Activated T-cell treated with anti-CD3 and anti-CD28 coated beads, Interleukin-2, amount 50 U/mL, for 72 hours (primary cell): ENCODE results near the gene ITGB1BP1. TPM values are rescaled to one million over a fixed set of nuclear protein-coding genes. Genes with fewer than 3 reads are reported as not detected.

Source experiments
- ATAC-seq, 2 donors: fragments of 150-1000 bp; cut with Tn5 transposase; replicated peaks in 1 of 2; 2 replicates each; pipeline ENCODE4 v1.10.0; 2021; ENCODE audit warnings: moderate library complexity in 2 of 2, mild to moderate bottlenecking in 1 of 2
- DNase-seq, 2 donors: peaks; one replicate each; pipeline ENCODE4 v3.0.0; 2021 to 2022; ENCODE audit warnings: mixed read lengths in 1 of 2
- H3K27ac Mint-ChIP-seq: one replicate; pipeline ENCODE4 v1.8.0; 2022; ENCODE audit warnings: mild to moderate bottlenecking, moderate library complexity, mixed read lengths
- H3K27me3 Mint-ChIP-seq: one replicate; pipeline ENCODE4 v1.8.0; 2022; ENCODE audit warnings: low read depth, mixed read lengths
- H3K36me3 Mint-ChIP-seq, 2 donors: one replicate each; pipeline ENCODE4 v1.8.0; 2022; ENCODE audit warnings: mixed read lengths in 2 of 2, mild to moderate bottlenecking in 1 of 2; ENCODE audit not compliant: insufficient read depth in 2 of 2
- H3K4me1 Mint-ChIP-seq: one replicate; pipeline ENCODE4 v1.8.0; 2022; ENCODE audit warnings: low read depth, mixed read lengths
- H3K4me3 Mint-ChIP-seq, 2 donors: one replicate each; pipeline ENCODE4 v1.8.0; 2022; ENCODE audit warnings: mild to moderate bottlenecking in 2 of 2, mixed read lengths in 2 of 2, moderate library complexity in 2 of 2
- H3K9me3 Mint-ChIP-seq, 2 donors: one replicate each; pipeline ENCODE4 v1.8.0; 2022; ENCODE audit warnings: mixed read lengths in 2 of 2
- total RNA-seq, 2 donors: library from RNA; stranded (reverse); gene quantifications; one replicate each; pipeline ENCODE4 v1.2.3, GENCODE V29; 2022

ITGB1BP1 gene
- total RNA-seq, 2 donors from 2014 or later = 79.5 to 132 TPM

GRCh38 chr2:9445089-9445488 lies 21.8 kb upstream of the ITGB1BP1 start:
- Mint-ChIP-seq H3K36me3 (peaks cover 9 to 31% of the 10 kb centered on the region in 2 donors), H3K4me3 (peak overlapping the region in 1 of 2 donors; percentile 70), H3K27me3 (no peaks in the 10 kb centered on the region), H3K27ac (peak overlapping the region; percentile 39), H3K4me1 (peaks cover 9% of the 10 kb centered on the region), H3K9me3 (no peaks in the 10 kb centered on the region)
- peak; percentile 72 to 86 for ATAC-seq
- peak in 1 of 2 donors; percentile 9 for DNase-seq

GRCh38 chr2:9443526-9443925 lies 20.2 kb upstream of the ITGB1BP1 start:
- H3K4me3 Mint-ChIP-seq = no peak overlapping the region
- ATAC-seq (no peak), DNase-seq (no peak)
- peaks cover 7 to 35% of the 10 kb centered on the region in 2 donors for H3K36me3 Mint-ChIP-seq
- no peaks in the 10 kb centered on the region for H3K9me3 Mint-ChIP-seq
- peaks cover 9% of the 10 kb centered on the region for H3K4me1 Mint-ChIP-seq
- H3K27me3 Mint-ChIP-seq = no peaks in the 10 kb centered on the region
- no peak overlapping the region for H3K27ac Mint-ChIP-seq

GRCh38 chr2:9441556-9441955 lies 18.2 kb upstream of the ITGB1BP1 start:
- H3K9me3 Mint-ChIP-seq = no peaks in the 10 kb centered on the region
- H3K27me3 Mint-ChIP-seq = no peaks in the 10 kb centered on the region
- DNase-seq = no peak
- peaks cover 9% of the 10 kb centered on the region for H3K4me1 Mint-ChIP-seq
- peak overlapping the region; percentile 19 for H3K27ac Mint-ChIP-seq
- peaks cover 7 to 41% of the 10 kb centered on the region in 2 donors for H3K36me3 Mint-ChIP-seq
- ATAC-seq = no peak
- H3K4me3 Mint-ChIP-seq = no peak overlapping the region

- ATAC-seq (no peak), DNase-seq (no peak)
- no peak overlapping the region for H3K27ac Mint-ChIP-seq
- peaks cover 4% of the 10 kb centered on the region for H3K4me1 Mint-ChIP-seq
- no peak overlapping the region for H3K4me3 Mint-ChIP-seq
- no peaks in the 10 kb centered on the region for H3K27me3 Mint-ChIP-seq
- no peaks in the 10 kb centered on the region for H3K9me3 Mint-ChIP-seq
- H3K36me3 Mint-ChIP-seq = peaks cover 9 to 40% of the 10 kb centered on the region in 2 donors
Measured at GRCh38 chr2:9440058-9440727, 16.9 kb upstream of the ITGB1BP1 start.

- peaks cover 9 to 38% of the 10 kb centered on the region in 2 donors for H3K36me3 Mint-ChIP-seq
- no peak overlapping the region for H3K4me3 Mint-ChIP-seq
- no peak overlapping the region for H3K27ac Mint-ChIP-seq
- H3K9me3 Mint-ChIP-seq = no peaks in the 10 kb centered on the region
- no peaks in the 10 kb centered on the region for H3K27me3 Mint-ChIP-seq
- ATAC-seq = no peak
- H3K4me1 Mint-ChIP-seq = no peaks in the 10 kb centered on the region
- DNase-seq = no peak
Measured at GRCh38 chr2:9439536-9439935, 16.2 kb upstream of the ITGB1BP1 start.

- no peak for DNase-seq
- peaks cover 8 to 44% of the 10 kb centered on the region in 2 donors for H3K36me3 Mint-ChIP-seq
- H3K9me3 Mint-ChIP-seq = no peaks in the 10 kb centered on the region
- no peak overlapping the region for H3K4me3 Mint-ChIP-seq
- no peaks in the 10 kb centered on the region for H3K27me3 Mint-ChIP-seq
- no peak overlapping the region for H3K27ac Mint-ChIP-seq
- ATAC-seq = no peak
- H3K4me1 Mint-ChIP-seq = peaks cover 14% of the 10 kb centered on the region
Measured at GRCh38 chr2:9434489-9434888, 11.2 kb upstream of the ITGB1BP1 start.

- peaks cover 25% of the 10 kb centered on the region for H3K4me1 Mint-ChIP-seq
- H3K27me3 Mint-ChIP-seq = no peaks in the 10 kb centered on the region
- H3K9me3 Mint-ChIP-seq = no peaks in the 10 kb centered on the region
- H3K4me3 Mint-ChIP-seq = peak overlapping the region in 1 of 2 donors; percentile 57
- H3K36me3 Mint-ChIP-seq = peaks cover 6 to 27% of the 10 kb centered on the region in 2 donors
- H3K27ac Mint-ChIP-seq = peak overlapping the region; percentile 94
- peak; percentile 25 to 47 for ATAC-seq
- no peak for DNase-seq
Measured at GRCh38 chr2:9430316-9431293, 7.3 kb upstream of the ITGB1BP1 start.

GRCh38 chr2:9428965-9429577 lies 5.7 kb upstream of the ITGB1BP1 start:
- H3K27me3 Mint-ChIP-seq = no peaks in the 10 kb centered on the region
- no peaks in the 10 kb centered on the region for H3K9me3 Mint-ChIP-seq
- peaks cover 25% of the 10 kb centered on the region for H3K4me1 Mint-ChIP-seq

GRCh38 chr2:9424447-9425164 lies 1.3 kb upstream of the ITGB1BP1 start:
- Mint-ChIP-seq H3K27me3 (no peaks in the 10 kb centered on the region), H3K4me1 (peaks cover 45% of the 10 kb centered on the region), H3K27ac (no peak overlapping the region), H3K36me3 (peaks cover 0 to 12% of the 10 kb centered on the region in 2 donors), H3K9me3 (no peaks in the 10 kb centered on the region), H3K4me3 (no peak overlapping the region)
- DNase-seq = no peak
- no peak for ATAC-seq

More at GRCh38 chr2:9428965-9429577, 5.7 kb upstream of the ITGB1BP1 start:
- peaks cover 6 to 28% of the 10 kb centered on the region in 2 donors for H3K36me3 Mint-ChIP-seq
- ATAC-seq (no peak), DNase-seq (no peak)
- H3K4me3 Mint-ChIP-seq = no peak overlapping the region
- no peak overlapping the region for H3K27ac Mint-ChIP-seq

- Mint-ChIP-seq H3K27me3 (no peaks in the 10 kb centered on the region), H3K27ac (no peak overlapping the region), H3K4me3 (no peak overlapping the region), H3K9me3 (no peaks in the 10 kb centered on the region), H3K4me1 (peaks cover 45% of the 10 kb centered on the region), H3K36me3 (peaks cover 0 to 12% of the 10 kb centered on the region in 2 donors)
- peak; percentile 4 to 18 for ATAC-seq
- DNase-seq = peak; percentile 35 to 36
Measured at GRCh38 chr2:9423922-9424272, 569 bp upstream of the ITGB1BP1 start.

- Mint-ChIP-seq H3K9me3 (no peaks in the 10 kb centered on the region), H3K4me3 (no peak overlapping the region), H3K36me3 (peaks cover 0 to 18% of the 10 kb centered on the region in 2 donors), H3K4me1 (peaks cover 53% of the 10 kb centered on the region), H3K27ac (peak overlapping the region; percentile 92), H3K27me3 (no peaks in the 10 kb centered on the region)
- ATAC-seq = peak; percentile 42 to 49
- peak; percentile 66 to 70 for DNase-seq
Measured at GRCh38 chr2:9422321-9423099, 818 bp downstream of the ITGB1BP1 start.

- Mint-ChIP-seq H3K27ac (no peak overlapping the region), H3K4me1 (peaks cover 65% of the 10 kb centered on the region), H3K4me3 (peak overlapping the region in 1 of 2 donors; percentile 41), H3K36me3 (peaks cover 3 to 24% of the 10 kb centered on the region in 2 donors), H3K9me3 (no peaks in the 10 kb centered on the region), H3K27me3 (no peaks in the 10 kb centered on the region)
- ATAC-seq (no peak), DNase-seq (no peak)
Measured at GRCh38 chr2:9420495-9420894, 2.8 kb downstream of the ITGB1BP1 start.
